Measurements from ENCODE around the gene AQP10.
"Not testable (repeated sequence)": the region's sequence is repeated elsewhere in the genome, so short reads cannot be mapped to it uniquely, and the experiment has no call there.

Gene AQP10

DNA sequence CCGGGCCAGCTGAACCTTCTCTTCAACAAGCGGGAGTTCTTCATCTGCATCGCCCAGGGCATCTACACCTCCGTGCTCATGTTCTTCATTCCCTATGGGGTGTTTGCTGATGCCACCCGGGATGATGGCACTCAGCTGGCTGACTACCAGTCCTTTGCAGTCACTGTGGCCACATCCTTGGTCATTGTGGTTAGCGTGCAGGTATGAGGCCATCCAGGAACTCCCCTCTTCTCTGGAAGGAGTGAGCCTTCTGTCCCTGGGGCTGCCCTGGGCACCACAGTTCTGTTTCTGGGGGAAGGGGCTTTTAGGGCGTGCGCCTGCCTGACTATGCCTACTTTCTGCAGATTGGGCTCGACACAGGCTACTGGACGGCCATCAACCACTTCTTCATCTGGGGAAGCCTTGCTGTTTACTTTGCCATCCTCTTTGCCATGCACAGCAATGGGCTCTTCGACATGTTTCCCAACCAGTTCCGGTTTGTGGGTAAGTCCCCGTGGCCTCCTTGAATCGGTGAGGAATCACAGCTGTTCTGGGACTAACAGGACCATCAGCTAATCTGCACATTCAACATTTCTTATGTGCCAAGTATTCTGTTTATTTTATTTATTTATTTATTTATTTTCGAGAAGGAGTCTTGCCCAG lies 25.5 kb downstream of the AQP10 start:
- DNase-seq: no peak

DNA sequence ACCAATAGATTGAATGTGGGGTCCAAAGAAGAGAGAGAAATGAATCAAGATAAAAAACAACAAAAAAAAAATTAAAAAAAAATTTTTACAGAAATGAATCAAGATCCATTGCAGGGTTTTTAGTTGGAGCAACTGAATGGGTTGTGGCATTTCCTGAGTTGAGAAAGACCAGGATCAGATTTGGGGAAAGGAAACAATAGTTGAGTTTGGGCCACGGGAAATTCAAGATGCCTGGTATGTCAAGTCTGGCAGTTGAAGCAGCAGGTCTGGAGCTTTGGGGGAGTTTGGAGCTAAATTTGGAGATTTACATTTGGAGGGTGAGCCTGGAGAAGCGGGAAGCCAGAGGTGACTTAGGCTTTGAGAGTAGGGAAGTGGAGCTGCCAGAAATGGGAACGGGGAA lies 27.1 kb downstream of the AQP10 start:
- no peak for DNase-seq

DNA sequence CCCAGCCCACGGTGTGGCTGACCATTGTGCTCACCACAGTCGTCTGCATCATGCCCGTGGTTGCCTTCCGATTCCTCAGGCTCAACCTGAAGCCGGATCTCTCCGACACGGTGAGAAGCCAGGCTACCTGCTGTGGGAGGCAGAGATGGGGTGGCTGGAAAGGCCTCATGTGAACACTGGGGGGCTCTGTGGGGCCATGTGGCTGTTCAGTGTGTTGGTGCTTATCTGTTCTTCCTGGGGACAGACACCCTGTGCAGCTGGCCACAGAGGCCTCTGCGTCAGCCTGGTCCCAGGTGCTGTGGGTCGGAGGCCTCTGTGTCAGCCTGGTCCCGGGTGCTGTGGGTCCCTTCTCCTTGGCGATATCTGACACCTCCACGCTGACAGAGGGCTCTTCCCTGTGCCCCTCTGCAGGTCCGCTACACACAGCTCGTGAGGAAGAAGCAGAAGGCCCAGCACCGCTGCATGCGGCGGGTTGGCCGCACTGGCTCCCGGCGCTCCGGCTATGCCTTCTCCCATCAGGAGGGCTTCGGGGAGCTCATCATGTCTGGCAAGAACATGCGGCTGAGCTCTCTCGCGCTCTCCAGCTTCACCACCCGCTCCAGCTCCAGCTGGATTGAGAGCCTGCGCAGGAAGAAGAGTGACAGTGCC lies 27.7 kb downstream of the AQP10 start:
- DNase-seq: no peak

DNA sequence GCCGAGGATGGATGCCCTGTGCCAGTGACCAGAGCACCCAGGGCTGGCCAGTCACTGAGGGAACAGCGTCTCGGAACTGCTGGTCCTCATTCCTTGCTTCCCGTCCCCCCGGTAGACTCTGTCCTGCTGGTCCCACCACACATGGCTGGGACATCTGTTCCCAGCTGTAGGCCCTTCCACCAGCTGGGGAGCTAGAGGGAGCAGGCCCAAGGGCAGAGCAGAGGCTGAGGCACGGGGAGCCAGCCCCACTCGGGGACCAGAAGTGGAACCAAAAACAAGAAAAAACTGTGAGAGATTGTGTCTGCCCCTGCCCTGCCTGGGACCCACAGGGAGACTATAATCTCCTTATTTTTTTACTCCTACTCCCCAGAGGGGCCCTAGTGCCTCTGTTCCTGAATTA lies 28.2 kb downstream of the AQP10 start:
- no peak for DNase-seq

DNA sequence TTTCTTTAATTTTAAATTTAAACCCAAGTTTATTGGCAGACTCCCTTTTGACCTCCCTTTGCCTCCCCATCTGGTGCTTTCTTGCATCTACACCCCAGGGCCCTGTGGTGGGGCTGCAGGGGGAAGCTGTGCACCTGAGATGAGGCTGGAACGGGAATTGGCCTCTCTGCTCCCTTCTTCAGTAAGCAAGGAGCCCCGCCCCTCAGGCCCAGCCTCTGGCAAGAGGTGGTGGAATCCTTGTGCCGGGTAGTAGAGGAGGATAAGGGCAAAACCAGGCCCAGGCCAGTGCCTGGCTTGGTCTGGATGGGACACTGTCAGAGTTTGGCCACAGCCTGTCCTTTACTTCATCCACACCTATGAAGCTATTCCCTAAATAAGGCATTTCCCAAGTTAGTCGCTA lies 29.5 kb downstream of the AQP10 start:
- DNase-seq: no peak

DNA sequence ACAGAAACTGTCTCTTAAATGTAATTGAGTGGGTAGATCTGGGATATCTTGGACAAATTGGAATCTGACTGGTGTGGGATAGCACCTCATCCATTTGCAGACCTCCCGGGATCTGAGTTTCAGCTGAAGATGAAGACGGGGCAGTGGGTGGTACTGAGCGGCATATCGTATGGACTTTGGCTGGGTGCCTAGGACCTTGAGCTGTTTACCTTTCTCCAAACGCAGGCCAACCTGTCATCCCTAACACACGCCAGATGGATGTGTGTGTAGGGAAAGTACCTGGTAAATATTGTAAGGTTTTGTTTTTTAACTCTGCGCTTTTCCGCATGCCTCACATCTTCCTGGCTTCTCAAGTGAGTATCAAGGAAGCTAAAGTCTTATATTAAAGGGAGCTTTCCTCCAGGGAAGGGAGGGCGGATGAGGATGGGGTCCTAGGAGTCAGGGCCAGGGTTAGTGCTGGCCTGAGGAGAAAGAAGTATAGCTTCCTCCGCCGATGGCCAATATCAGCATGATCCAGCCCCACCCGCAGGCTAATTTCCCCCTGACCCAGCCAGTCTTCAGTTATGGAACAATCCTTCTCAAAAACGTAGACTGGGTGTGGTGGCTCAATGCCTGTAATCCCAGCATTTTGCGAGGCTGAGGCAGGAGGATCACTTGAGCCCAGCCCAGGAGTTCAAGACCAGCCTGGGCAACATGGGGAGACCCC lies 30.6 kb downstream of the AQP10 start:
- no peak for DNase-seq

DNA sequence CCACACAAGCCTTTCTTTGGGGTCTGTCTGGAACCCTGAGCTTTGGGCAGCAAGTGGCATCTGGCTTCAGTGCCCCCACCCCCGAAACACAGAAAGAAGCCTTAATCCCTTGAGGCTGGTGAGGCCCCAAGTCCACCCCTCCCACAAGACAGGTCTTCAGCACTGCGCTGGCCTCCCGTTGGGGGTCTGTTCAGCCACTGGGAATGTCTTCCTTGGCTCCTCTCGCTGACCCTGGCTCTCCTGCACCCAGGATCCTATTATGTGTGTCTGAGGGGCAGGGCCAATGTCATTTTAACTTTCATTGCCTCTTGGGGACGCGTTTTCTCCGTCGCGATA lies 31.3 kb downstream of the AQP10 start:
- DNase-seq: no peak

DNA sequence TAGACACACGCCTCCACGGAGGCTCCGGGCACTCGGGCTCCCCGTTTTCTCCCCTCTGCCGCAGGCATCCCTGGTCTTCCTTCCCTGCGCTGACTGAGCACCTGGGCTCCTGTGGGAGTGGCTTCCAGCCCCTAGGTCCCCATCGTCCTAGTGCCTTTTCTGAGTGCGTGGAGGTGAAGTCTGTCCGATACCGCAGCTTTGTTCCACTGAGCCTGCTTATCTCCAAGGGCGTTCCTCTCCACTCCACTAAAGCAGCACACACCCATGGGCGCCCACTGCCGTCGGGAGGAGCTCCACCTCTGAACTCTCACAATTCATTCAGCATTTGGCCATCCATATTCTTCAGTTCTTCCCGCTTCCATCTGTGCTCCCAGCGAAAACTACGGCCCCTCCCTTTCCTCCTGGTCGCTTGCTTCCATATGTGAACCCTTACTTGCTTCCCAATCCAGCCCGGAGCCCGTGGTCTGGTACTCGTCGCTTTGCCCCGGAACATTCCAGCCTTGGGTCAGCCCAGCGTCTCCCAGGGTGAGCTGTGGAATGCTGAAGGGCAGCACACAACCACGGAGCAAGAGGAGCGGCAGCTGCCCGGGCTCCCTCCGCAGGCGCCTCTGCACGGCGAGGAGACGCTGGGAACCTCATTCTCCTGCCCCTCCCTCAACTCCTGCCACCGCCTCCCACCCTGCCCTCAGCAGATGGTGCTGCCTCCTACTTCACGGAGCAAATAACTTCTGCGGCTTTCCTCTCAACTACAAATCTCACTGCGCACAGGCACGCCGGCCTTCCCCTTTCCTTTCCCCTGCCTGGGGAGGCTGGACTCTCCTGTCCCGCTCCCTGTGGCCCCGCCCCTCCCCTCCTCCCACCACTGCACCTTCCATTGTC lies 31.9 kb downstream of the AQP10 start:
- no peak for DNase-seq

DNA sequence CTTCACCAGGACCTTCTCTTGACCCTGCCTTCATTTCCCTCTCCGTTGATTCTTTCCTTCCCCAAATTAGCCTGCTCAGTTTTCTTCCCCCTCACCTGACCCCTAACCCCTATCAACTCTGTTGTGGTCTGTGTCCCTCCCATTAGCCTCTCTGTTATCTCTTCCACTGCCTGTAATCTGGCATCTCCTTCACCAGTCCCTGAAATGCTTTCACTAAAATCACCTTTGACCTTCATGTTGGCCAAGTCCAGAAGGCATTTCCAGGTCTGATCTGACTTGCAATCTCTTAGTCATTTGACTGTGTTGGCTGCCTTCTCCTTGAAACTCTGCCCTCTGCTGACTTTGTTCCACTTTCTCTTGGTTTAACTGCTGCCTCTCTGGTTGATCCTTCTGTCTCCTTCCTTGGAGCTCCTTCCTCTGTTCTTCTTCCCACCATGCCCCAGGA lies 32.6 kb downstream of the AQP10 start:
- no peak for DNase-seq

DNA sequence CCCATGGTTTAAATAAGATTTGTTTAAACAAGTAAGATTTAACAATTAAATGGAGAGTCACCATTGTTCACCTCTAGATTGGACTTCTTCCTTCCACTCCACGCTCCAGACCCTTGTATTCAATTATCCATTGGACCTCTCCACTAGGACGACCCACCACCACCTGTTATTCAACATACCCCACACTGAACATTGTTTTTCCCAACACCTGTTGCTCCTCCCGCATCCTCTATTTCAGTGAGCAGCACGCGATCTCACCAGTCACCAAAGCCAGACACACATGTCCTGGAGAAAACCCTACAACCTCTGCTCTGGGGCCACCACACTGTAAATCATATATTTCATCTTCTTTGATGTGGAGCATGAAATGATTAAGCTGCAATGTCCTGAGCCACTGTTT lies 33.1 kb downstream of the AQP10 start:
- no peak for DNase-seq

DNA sequence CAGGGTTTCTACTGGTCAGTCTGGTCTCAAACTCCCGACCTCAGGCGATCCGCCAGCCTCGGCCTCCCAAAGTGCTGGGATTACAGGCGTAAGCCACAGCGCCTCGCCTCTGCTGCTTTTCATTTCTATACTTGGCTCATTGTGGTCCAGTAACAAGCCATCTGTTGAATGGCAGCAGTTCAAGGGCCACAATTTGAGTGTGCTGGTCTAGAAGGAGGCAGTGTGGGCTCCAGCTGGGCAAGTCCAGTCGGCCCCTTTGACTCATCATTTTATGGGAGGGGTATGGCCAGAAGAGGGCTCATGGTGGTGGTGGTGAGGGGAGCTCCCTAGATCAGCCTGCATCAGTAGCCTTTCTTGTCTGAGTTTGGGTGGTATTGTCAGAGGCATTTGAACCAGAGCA lies 37.6 kb downstream of the AQP10 start:
- DNase-seq: no peak

DNA sequence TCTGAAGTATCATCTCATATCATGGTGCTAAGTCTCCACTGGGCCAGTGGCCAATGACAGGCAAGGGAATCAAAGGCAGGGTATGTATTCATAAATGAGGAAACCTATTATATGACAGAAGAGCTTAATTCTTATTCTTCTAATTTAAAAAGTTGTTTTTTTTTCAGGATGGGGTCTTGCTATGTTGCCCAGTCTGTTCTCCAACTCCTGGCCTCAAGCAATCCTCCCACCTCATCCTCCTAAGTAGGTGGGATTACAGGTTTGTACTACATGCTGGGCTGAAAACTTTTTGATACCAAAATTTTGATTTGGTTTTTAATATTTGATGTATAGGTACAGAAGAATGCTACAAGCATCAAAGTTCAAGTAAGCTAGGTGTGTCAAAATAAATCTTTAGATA lies 39.4 kb downstream of the AQP10 start:
- DNase-seq: no peak

DNA sequence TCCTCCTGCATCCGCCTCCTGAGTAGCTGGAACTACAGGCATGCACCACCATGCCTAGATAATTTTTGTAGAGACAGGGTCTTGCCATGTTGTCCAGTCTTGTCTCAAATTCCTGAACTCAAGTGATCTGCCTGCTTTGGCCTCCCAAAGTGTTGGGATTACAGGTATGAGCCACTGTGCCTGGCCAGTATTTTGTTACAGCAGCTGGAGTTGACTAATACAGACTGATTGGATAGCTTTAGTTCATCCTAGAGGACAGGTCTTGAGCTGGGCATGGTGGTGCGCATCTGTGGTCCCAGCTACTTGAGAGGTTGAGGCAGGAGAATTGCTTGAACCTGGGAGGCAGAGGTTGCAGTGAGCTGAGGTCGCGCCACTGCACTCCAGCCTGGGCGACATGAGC lies 40.0 kb downstream of the AQP10 start:
- not testable (repeated sequence) for DNase-seq

DNA sequence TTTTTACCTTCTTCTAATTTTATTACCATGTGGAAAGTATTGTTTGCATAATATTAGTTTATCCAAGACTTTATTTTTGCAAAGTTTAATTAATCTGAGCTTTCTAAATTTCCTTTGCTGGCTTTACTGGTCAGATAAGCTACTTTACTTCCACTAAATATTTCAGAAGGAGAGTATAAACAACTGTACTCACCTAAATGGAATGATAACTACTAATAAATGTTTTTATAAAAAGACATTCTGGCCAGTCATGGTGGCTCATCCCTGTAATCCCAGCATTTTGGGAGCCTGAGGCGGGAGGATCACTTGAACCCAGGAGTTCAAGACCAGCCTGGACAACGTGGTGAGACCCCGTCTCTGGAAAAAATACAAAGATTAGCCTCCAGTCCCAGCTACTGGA lies 40.5 kb downstream of the AQP10 start:
- no peak for DNase-seq

DNA sequence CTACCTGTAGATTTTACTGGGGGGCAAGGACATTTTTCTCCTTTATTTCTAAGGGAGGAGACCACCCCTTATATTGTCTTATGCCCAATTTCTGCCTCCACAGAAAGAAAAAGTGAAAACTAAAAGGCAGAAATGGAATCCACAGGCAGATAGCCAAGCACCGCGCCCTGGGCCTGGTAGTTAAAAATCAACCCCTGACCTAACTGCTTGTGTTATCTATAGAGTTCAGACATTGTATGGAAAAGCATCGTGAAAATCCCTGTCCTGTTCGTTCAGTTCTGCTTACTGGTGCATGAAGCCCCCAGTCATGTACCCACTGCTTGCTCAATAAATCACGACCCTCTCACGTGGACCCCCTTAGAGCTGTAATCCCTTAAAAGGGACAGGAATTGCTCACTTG lies 50.5 kb downstream of the AQP10 start:
- no peak for DNase-seq

DNA sequence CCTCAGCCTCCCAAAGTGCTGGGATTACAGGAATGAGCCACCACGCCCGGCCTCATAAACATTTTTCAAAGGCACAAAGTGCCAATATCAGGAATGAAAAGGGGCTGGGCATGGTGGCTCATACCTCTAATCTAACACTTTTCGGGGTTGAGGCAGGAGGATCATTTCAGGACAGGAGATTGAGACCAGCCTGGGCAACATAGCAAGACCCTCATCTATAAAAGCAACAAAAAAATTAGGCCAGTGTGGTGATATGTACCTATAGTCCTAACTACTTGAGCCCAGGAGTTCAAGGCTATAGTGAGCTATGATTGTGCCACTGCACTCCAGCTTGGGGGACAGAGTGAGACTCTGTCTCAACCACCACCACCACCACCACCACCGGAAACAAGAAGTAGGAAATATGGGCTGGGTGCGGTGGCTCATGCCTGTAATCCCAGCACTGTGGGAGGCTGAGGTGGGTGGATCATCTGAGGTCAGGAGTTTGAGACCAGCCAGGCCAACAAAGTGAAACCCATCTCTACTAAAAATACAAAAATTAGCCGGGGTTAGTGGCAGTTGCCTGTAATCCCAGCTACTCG lies 53.0 kb downstream of the AQP10 start:
- DNase-seq: not testable (repeated sequence)

Measured in NCI-H187 (cell line).